ENCODE results near the gene SULT2B1. TPM values are rescaled to one million over a fixed set of nuclear protein-coding genes. Genes with fewer than 3 reads are reported as not detected.

SULT2B1 gene
- total RNA-seq, 2 donors from 2014 or later = 14.6 to 43.0 TPM

DNA sequence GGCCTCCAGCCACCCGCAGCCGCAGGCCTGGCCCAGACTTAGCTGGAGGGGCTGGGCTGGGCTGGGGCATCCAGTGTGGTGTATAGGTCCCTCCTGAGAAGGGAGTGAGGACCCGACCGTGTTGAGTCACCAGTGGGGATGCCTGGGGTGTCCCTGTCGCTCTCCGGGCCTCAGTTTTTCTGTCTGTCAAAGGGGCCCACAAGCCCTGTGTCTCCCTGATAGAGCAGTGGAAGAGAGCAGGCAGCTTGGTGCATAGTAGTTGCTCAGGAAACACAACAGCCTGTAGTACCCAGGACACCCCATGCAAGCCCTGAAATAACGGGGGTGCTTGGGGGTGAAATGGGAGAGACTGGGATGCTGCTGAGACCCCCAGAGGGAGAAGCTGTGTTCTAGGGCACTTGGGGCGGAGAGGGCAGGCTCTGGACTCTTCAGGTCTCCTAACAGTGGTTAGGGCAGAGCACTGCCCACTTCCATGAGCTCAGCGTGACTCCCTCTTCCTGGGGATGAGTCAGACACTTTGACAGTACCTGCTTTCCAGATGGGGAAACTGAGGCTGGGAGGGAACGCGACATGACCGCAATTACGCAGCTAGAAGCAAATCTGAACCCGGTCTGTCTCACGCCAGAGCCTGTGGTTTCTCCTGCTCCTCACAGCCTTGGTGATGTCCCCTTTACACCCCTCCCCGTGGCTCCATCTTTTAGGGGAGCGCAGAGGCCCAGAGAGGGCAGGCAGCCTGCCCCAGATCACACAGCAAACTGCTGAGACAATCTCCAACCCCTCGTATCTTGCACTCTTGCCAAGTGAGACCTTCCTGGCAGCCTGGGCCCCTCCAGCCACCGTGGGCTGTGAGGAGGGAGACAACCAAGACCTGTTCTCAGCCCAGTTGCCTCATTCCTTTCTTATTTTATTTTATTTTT lies 692 bp downstream of the SULT2B1 start:
- TF ChIP-seq POLR2A (IDR thresholded peaks at IDR 0.05) (no peak), POLR2AphosphoS5 (IDR thresholded peaks at IDR 0.05) (no peak)
- TF ChIP-seq, protein P1, sequence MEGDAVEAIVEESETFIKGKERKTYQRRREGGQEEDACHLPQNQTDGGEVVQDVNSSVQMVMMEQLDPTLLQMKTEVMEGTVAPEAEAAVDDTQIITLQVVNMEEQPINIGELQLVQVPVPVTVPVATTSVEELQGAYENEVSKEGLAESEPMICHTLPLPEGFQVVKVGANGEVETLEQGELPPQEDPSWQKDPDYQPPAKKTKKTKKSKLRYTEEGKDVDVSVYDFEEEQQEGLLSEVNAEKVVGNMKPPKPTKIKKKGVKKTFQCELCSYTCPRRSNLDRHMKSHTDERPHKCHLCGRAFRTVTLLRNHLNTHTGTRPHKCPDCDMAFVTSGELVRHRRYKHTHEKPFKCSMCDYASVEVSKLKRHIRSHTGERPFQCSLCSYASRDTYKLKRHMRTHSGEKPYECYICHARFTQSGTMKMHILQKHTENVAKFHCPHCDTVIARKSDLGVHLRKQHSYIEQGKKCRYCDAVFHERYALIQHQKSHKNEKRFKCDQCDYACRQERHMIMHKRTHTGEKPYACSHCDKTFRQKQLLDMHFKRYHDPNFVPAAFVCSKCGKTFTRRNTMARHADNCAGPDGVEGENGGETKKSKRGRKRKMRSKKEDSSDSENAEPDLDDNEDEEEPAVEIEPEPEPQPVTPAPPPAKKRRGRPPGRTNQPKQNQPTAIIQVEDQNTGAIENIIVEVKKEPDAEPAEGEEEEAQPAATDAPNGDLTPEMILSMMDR (IDR thresholded peaks at IDR 0.05) = no peak
- Histone ChIP-seq H3K36me3 (no peaks in the 10 kb centered on the region), H3K9me3 (no peaks in the 10 kb centered on the region), H3K4me1 (replicated peaks) (peaks cover 5% of the 10 kb centered on the region), H3K27ac (peak overlapping the region; percentile 87 to 90), H3K27me3 (replicated peaks; ENCODE audit: insufficient read depth) (no peaks in the 10 kb centered on the region), H3K4me3 (peak overlapping the region; percentile 42 to 48)
- DNase-seq (ENCODE audit: low spot score) = no peak
- 74% methylated on average over 17 of the region's 19 CpGs for WGBS
- intact Hi-C loops (cut with DNase I) = no loop called here

GRCh38 chr19:48553676-48554384 lies 1.9 kb downstream of the SULT2B1 start:
- no peaks in the 10 kb centered on the region for H3K9me3 ChIP-seq
- H3K4me3 ChIP-seq = peak overlapping the region in 1 of 2 donors; percentile 48
- H3K27me3 ChIP-seq (replicated peaks; ENCODE audit: insufficient read depth) = no peaks in the 10 kb centered on the region

DNA sequence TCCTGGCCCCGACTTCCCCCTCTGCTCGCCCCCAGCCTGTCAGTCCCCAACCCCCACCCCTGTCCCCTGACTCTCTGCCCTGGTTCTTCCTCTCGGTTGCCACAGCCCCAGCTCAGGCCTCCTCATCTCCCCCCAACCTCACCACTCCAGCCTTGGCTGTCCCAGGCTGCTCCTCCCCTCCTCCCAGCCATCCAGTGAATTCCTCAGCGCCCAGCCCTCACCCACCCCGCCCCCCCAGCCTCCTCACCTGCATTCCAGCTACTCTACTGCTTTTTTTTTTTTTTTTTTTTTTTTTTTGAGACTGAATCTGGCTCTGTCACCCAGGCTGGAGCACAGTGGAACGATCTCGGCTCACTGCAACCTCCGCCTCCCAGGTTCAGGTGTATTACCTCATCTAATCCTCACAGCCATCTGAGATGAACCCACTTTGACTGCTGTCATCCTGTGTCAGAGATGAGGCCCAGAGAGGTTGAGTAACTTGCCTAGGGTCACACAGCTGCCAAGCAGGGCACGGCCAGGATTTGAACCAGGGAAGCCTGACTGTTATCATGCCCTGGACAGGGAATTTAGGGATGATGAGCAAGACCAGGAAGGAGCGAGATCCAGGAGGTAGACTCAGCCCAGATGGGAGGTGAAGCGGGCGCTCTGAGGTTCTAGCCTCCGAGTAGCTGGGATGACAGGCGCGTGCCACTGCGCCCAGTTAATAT lies 2.6 kb downstream of the SULT2B1 start:
- H3K27me3 ChIP-seq (replicated peaks; ENCODE audit: insufficient read depth) = no peaks in the 10 kb centered on the region
- TF ChIP-seq POLR2A (IDR thresholded peaks at IDR 0.05) (no peak), POLR2AphosphoS5 (IDR thresholded peaks at IDR 0.05) (no peak)
- TF ChIP-seq, protein P1 (IDR thresholded peaks at IDR 0.05) = no peak
- no peak overlapping the region for H3K4me3 ChIP-seq
- H3K27ac ChIP-seq = peak overlapping the region; percentile 87 to 90
- peak; percentile 60 for DNase-seq (ENCODE audit: low spot score)
- peaks cover 5% of the 10 kb centered on the region for H3K4me1 ChIP-seq (replicated peaks)
- no peaks in the 10 kb centered on the region for H3K9me3 ChIP-seq
- H3K36me3 ChIP-seq = no peaks in the 10 kb centered on the region
- 67% methylated on average over 16 of the region's 16 CpGs for WGBS
- intact Hi-C loops (cut with DNase I) = no loop called here

More at GRCh38 chr19:48553676-48554384, 1.9 kb downstream of the SULT2B1 start:
- intact Hi-C loops (cut with DNase I) = no loop called here
- H3K27ac ChIP-seq = peak overlapping the region; percentile 87 to 90
- peaks cover 5% of the 10 kb centered on the region for H3K4me1 ChIP-seq (replicated peaks)
- DNase-seq (ENCODE audit: low spot score) = peak; percentile 54
- H3K36me3 ChIP-seq = no peaks in the 10 kb centered on the region
- TF ChIP-seq, protein P1 (IDR thresholded peaks at IDR 0.05) = no peak
- TF ChIP-seq POLR2AphosphoS5 (IDR thresholded peaks at IDR 0.05) = peak; percentile 49
- 19% methylated on average over 18 of the region's 18 CpGs for WGBS

DNA sequence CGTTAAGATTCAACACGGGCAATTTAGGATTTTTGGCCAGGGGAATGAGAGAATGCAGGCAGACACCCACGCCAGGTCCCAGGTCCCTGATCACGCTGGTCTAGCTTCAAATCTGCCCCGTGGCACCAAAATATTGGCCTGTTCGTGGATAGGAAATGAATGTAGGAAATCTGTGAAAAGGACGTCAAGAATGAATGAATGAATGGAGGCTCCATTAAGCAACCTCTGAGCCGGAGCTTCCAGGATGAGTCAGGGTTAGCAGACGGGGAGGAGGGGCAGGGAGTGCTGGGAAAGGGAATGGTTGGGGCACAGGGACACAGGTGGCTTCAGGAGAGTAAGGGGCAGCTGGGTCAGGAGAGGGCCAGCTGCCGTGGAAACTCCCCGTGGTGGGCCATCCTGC lies 4.2 kb downstream of the SULT2B1 start:
- H3K27me3 ChIP-seq (replicated peaks; ENCODE audit: insufficient read depth) = no peaks in the 10 kb centered on the region
- WGBS = 69% methylated on average over 11 of the region's 11 CpGs
- no peaks in the 10 kb centered on the region for H3K36me3 ChIP-seq
- H3K4me1 ChIP-seq (replicated peaks) = peaks cover 5% of the 10 kb centered on the region
- no peak for TF ChIP-seq POLR2AphosphoS5 (IDR thresholded peaks at IDR 0.05)
- TF ChIP-seq, protein P1 (IDR thresholded peaks at IDR 0.05) = no peak
- H3K9me3 ChIP-seq = no peaks in the 10 kb centered on the region
- no peak for DNase-seq (ENCODE audit: low spot score)
- intact Hi-C loops (cut with DNase I) = no loop called here
- H3K27ac ChIP-seq = peak overlapping the region in 1 of 2 donors; percentile 75
- no peak overlapping the region for H3K4me3 ChIP-seq

Data from prostate gland (tissue), 2 donors.